DLD1 (cell line): ENCODE results near the gene KIR2DL1.
"Not testable (repeated sequence)": the region's sequence is repeated elsewhere in the genome, so short reads cannot be mapped to it uniquely, and the experiment has no call there.

Experiments
- in situ Hi-C: cut with HindIII; loops from 2 replicates; pipeline ENCODE4 v1.10.0; 2017; ENCODE audit warnings: low sequenced_read_pairs

KIR2DL1 gene

DNA sequence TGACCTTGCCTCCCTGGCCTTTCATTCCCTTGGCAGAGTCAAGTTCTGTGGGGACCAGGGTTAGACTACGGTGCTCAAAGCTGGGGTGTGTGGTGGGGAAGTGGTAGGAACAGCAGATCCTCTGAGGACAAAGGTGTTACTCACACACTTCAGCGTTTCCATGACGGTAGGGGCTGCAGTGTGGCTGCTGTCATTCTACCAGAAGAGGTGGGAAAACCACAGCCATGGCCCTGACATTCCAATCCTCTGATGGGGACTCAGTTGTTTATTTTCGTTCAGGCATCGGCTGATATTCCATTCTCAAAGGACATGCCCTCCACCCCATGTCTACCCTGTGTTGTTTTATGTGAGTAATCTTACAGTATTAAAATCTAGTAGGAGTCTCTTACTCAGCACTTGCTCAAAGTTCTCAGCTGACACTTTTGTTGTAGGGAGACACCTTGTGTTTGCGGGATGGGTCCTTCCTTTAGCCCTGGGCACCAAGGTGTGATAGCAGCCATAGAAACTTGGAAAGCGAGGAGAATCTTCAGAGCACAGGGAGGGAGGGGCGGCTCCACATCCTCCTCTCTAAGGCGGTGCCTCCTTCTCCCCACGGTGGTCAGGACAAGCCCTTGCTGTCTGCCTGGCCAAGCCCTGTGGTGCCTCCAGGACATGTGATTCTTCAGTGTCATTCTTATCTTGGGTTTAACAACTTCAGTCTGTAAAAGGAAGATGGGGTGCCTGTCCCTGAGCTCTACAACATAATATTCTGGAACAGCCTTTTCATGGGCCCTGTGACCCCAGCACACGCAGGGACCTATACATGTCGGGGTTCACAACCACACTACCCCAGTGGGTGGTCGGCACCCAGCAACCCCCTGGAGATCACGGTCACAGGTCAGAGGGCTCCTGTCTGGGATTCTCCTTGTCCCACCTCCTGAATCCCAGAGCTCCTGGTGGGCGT is 1.7 kb downstream of the KIR2DL1 start:
- in situ Hi-C loops = not testable (repeated sequence)

GRCh38 chr19:54772666-54773065 is 3.1 kb downstream of the KIR2DL1 start:
- in situ Hi-C loops = not testable (repeated sequence)

- in situ Hi-C loops = not testable (repeated sequence)
Observed at GRCh38 chr19:54775095-54775815, 5.7 kb downstream of the KIR2DL1 start.

DNA sequence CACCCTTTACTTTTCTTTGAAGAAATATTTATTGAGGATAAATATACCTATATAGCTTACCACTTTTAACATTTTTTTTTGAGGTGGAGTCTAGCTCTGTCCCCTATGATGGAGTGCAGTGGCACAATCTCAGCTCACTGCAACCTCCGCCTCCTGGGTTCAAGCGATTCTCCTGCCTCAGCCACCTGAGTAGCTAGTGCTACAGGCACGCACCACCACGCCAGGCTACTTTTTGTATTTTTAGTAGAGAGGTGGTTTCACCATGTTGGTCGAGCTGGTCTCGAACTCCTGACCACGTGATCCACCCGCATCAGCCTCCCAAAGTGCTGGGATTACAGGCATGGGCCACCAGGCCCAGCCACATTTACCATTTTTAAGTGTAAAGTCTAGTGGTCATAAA is 6.2 kb downstream of the KIR2DL1 start:
- in situ Hi-C loops = not testable (repeated sequence)

GRCh38 chr19:54777851-54778250 is 8.3 kb downstream of the KIR2DL1 start:
- in situ Hi-C loops = not testable (repeated sequence)

DNA sequence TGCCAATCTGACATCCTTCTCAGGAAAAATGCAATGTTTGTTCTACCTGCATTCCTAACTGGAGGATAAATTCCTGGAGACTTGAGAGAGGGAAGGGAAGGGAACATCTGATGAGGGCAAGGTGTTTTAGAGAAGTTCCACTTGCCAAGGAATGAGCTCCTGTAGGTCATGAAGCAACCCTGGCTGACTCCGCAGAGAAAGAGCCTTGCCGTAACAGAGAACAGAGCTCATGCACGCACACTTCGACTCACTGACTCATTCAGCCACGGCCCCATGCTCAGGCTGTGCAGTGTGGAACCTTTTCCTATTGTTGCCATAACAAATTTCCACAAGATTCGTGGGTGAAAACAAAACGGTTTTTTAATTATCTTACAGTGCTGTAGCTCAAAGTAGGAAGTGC is 9.3 kb downstream of the KIR2DL1 start:
- in situ Hi-C loops = not testable (repeated sequence)

DNA sequence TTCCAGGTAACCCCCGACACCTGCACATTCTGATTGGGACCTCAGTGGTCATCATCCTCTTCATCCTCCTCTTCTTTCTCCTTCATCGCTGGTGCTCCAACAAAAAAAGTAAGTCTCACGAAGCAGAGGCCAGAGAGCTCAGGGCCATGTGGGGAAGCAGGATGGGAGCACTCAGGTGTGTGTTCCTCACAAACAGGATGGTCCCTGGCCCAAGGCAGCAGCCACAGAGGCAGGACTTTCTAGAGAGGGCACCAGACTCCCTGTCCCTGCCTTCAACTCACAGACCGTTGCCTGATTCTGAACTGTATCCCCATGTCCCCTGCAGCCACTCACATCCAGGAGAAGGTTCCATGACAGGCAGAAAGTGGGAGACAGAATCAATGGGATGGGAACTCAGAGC is 13.3 kb downstream of the KIR2DL1 start:
- in situ Hi-C loops = not testable (repeated sequence)

GRCh38 chr19:54786091-54786723 is 16.6 kb downstream of the KIR2DL1 start:
- in situ Hi-C loops = not testable (repeated sequence)

DNA sequence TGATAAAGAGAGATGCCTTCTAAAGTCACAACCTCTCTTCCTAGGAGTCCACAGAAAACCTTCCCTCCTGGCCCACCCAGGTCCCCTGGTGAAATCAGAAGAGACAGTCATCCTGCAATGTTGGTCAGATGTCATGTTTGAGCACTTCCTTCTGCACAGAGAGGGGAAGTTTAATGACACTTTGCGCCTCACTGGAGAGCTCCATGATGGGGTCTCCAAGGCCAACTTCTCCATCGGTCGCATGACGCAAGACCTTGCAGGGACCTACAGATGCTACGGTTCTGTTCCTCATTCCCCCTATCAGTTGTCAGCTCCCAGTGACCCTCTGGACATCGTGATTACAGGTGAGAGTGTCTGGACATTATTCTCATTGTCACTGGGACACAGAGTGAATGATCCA is 18.6 kb downstream of the KIR2DL1 start:
- in situ Hi-C loops = not testable (repeated sequence)

- in situ Hi-C loops = no loop called here
Observed at GRCh38 chr19:54790711-54791110, 21.1 kb downstream of the KIR2DL1 start.

DNA sequence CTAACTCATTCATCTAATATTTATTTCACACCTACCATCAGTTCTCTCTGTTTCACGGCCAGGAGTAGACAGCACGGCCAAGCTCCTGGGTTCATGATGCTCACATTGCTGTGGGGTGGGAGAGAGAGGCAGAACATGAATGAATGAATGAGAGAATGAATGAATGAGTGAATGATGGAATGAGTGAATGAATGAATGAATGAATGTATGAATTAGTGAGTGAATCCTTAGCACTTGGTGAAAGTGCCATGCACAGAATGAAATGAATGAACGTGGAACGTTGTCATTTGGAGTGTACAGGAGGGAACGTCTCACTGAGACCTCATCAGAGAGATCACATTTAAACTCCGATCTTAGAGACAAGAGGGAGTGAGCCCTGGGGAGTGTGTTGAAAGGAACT is 21.9 kb downstream of the KIR2DL1 start:
- in situ Hi-C loops = no loop called here

- in situ Hi-C loops = no loop called here
Observed at GRCh38 chr19:54792814-54793213, 23.2 kb downstream of the KIR2DL1 start.

DNA sequence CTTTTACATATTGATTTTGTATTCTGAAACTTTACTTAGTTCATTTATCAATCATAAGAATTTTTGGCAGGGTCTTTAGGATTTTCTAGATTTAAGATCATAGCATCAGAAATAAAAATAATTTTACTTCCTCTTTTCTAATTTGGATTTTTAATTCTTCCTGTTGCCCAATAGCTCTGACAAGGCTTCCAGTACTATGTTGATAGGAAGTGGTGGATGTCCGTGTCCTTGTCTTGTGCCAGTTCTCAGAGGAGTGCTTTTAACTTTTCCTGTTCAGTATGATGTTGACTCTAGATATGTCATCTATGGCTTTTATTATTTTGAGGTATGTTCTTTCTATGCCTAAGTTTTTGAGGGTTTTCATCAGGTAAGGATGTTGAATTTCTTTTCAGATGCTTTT is 26.2 kb downstream of the KIR2DL1 start:
- in situ Hi-C loops = no loop called here

DNA sequence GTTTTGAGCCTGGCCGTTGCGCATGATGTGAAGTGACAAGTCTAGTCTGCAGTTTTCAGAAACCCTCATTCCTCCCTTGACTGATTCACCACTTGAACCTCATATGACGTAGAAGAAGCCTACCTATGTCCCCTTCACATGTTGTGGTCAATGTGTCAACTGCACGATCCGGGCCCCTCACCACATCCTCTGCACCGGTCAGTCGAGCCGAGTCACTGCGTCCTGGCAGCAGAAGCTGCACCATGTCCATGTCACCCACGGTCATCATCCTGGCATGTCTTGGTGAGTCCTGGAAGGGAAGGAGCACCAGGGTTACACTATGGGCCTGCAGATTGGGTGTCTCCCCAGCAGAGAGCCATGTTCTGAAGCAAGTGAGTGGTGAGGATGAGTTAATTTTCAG is 33.8 kb downstream of the KIR2DL1 start, which contains the start of gene KIR2DL4:
Gene KIR2DL4 (plus strand): TSS at position 201 of the 400 bp plus-strand sequence. CDS start 42 bp downstream, at position 243.
- in situ Hi-C loops = no loop called here

GRCh38 chr19:54804101-54804500 is 34.5 kb downstream of the KIR2DL1 start:
- in situ Hi-C loops = no loop called here

GRCh38 chr19:54804571-54804970 is 35.0 kb downstream of the KIR2DL1 start:
- in situ Hi-C loops = no loop called here

DNA sequence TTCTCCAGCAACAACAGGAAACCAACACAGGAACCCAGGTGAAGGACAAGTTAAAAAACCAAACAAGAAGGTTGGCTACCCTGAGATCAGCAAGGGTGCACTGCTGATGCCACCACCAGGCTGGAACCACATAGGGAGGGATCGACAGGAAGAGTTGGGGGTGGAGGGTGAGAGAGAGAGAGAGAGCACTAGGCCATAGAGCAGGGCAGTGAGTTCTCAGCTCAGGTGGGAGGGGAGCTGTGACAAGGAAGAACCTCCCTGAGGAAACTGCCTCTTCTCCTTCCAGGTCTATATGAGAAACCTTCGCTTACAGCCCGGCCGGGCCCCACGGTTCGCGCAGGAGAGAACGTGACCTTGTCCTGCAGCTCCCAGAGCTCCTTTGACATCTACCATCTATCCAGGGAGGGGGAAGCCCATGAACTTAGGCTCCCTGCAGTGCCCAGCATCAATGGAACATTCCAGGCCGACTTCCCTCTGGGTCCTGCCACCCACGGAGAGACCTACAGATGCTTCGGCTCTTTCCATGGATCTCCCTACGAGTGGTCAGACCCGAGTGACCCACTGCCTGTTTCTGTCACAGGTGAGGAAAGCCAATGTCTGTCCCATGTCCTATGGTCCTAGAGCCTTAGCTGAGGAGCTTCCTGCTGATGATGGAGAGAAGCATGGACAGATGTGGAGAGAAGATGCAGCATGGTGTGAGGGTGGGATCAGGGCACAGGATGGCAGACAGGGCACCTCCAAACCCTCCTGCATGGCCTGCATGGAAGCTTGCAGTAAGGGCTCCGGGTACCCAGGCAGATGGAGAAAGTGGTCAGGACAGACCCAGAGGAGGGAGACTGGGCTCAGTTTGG is 36.3 kb downstream of the KIR2DL1 start:
- in situ Hi-C loops = no loop called here

DNA sequence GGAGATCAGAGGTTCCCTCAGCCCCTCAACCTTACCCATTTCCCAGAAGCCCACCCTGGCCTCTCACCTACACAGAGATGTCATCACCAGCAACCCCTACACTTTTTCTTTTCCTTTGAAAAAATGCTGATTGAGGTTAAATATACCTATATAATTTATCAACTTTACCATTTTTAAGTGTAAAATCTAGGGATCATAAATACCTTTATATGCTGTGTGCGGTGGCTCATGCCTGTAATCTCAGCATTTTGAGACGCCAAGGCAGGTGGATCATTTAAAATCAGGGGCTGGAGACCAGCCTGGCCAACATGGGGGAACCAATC is 36.9 kb downstream of the KIR2DL1 start:
- in situ Hi-C loops = no loop called here

- in situ Hi-C loops = not testable (repeated sequence)
Observed at GRCh38 chr19:54814571-54814970, 45.0 kb downstream of the KIR2DL1 start.

DNA sequence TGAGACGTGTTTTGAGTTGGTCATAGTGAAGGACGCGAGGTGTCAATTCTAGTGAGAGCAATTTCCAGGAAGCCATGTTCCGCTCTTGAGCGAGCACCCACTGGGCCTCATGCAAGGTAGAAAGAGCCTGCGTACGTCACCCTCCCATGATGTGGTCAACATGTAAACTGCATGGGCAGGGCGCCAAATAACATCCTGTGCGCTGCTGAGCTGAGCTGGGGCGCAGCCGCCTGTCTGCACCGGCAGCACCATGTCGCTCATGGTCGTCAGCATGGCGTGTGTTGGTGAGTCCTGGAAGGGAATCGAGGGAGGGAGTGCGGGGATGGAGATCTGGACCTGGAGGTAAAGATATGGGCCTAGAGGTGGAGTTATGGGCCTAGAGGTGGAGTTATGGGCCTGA is 46.7 kb downstream of the KIR2DL1 start, which contains the start of gene KIR3DL1:
Gene KIR3DL1 (plus strand): TSS at position 218 of the 400 bp plus-strand sequence.
- in situ Hi-C loops = not testable (repeated sequence)
